Measurements from ENCODE around the gene PPP1R12C. TPM values are rescaled to one million over a fixed set of nuclear protein-coding genes. Genes with fewer than 3 reads are reported as not detected.
"Not testable (repeated sequence)": the region's sequence is repeated elsewhere in the genome, so short reads cannot be mapped to it uniquely, and the experiment has no call there.

Gene PPP1R12C
- total and polyA plus RNA-seq, 2 experiments from 2014 or later: 16.4 to 66.9 TPM

DNA sequence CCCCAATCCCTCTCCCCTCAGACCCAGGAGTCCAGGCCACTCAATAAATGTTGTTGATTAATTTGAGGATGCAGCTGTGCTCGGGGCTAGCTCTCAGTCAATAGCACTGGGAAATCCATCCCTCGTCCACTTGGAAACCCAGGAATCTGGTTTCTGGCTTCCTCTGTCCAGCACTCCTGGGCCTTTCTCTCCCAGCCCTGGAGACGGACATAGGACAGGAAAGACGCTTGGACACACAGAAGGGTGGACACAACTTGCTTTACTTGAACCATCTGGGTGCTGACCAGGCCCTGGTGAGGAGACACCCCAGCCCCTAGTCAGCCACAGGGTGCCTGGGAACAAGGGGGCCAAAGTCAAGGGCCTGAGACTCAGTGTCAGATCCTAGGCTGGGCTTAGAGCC lies 41.0 kb upstream of the PPP1R12C start:
- WGBS, 2 experiments (ENCODE audit: low coverage in 1 of 2, low lambda C conversion rate in 2 of 2, missing lambda C conversion rate in 2 of 2): 50 to 60% methylated on average over 4 of the region's 4 CpGs
- Histone ChIP-seq H3K79me2 (ENCODE audit: insufficient read depth) (no peaks in the 10 kb centered on the region), H3K4me3 (no peak overlapping the region), H3K9me3 (ENCODE audit: low read depth) (no peaks in the 10 kb centered on the region), H3K9ac (no peak overlapping the region), H3K4me2 (ENCODE audit: unreplicated experiment) (no peak overlapping the region), H3K27ac (no peak overlapping the region), H3K36me3 (ENCODE audit: low read depth) (no peaks in the 10 kb centered on the region), H3K27me3 (replicated peaks; ENCODE audit: insufficient read depth) (peaks cover 27% of the 10 kb centered on the region), H3F3A (ENCODE audit: insufficient read depth) (peaks cover 3% of the 10 kb centered on the region; the same call in 1 of the 2 replicates), H3K9me2 (ENCODE audit: insufficient read depth) (no peaks in the 10 kb centered on the region), H2AFZ (no peak overlapping the region), H4K20me1 (ENCODE audit: insufficient read depth) (no peaks in the 10 kb centered on the region), H3K4me1 (ENCODE audit: insufficient read depth) (peaks cover 8% of the 10 kb centered on the region)
- in situ Hi-C loops (cut with MboI): no loop called here
- no peak for DNase-seq
- TF ChIP-seq EZH2 (IDR thresholded peaks at IDR 0.05; ENCODE audit: insufficient read depth, poor library complexity, severe bottlenecking) (no peak), EZH2phosphoT487 (IDR thresholded peaks at IDR 0.05; ENCODE audit: insufficient read depth, low read depth) (no peak)

DNA sequence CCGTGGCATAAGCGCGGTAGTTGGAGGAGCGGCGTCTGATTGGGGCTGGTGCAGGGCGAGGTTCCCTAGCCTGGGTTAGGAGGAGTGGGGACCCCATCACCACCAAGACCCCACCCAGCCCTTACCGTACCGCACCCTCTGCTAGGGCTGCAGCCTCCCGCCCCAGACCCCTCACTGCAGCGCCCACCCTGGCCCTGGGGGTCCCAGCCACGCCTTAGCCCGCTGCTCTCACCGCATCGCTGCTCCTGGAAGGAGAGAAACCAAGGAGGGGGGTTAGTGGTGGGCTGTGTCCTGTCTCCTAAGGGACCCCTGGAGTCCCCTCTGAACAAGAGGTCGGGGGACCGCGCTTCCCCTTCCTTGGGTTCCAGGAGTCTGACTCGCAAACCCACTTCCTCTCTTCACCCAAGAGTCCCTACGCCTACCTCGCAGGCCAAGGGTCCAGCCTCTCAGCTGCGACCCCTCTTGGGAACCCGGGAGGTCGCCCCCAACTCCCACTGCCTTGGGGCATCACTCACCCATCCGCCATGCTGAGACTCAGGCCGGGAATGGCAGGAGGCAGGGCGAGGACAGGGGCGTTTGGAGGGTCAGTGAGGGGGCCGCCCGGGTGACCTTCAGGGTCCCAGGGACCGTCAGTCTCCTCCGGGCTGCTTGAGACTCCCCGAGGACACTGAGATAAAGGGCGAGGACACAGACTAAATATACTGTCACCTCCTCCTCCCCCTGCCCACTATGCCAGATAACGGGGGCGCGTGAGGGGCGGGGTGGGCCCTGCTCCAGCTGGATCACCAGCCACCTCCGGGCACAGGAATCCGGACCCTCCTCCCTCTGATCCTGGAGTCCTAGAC lies 39.8 kb upstream of the PPP1R12C start, which contains the start of gene TNNI3:
TNNI3 (minus strand) TSS at position 669 of the 845 bp plus-strand sequence; CDS start at position 526, 143 bp downstream.
- Histone ChIP-seq H2AFZ (no peak within 1 kb of the TSS), H3K79me2 (ENCODE audit: insufficient read depth) (no peaks in the 10 kb centered on the region), H3K4me1 (ENCODE audit: insufficient read depth) (peaks cover 8% of the 10 kb centered on the region), H3F3A (ENCODE audit: insufficient read depth) (peaks cover 3% of the 10 kb centered on the region; the same call in 1 of the 2 replicates), H3K9ac (no peak within 1 kb of the TSS), H3K4me3 (no peak within 1 kb of the TSS), H3K9me3 (ENCODE audit: low read depth) (no peaks in the 10 kb centered on the region), H3K4me2 (ENCODE audit: unreplicated experiment) (no peak within 1 kb of the TSS), H3K9me2 (ENCODE audit: insufficient read depth) (no peaks in the 10 kb centered on the region), H3K27ac (no peak within 1 kb of the TSS), H3K27me3 (replicated peaks; ENCODE audit: insufficient read depth) (peaks cover 22% of the 10 kb centered on the region), H4K20me1 (ENCODE audit: insufficient read depth) (no peaks in the 10 kb centered on the region), H3K36me3 (ENCODE audit: low read depth) (no peaks in the 10 kb centered on the region)
- 30 to 39% methylated on average over 26 to 31 of the region's 39 CpGs for WGBS, 2 experiments (ENCODE audit: low coverage in 1 of 2, low lambda C conversion rate in 2 of 2, missing lambda C conversion rate in 2 of 2)
- no peak for DNase-seq
- no peak for TF ChIP-seq EZH2phosphoT487 (IDR thresholded peaks at IDR 0.05; ENCODE audit: insufficient read depth, low read depth)
- no peak for TF ChIP-seq EZH2 (IDR thresholded peaks at IDR 0.05; ENCODE audit: insufficient read depth, poor library complexity, severe bottlenecking)
- in situ Hi-C loops (cut with MboI): no loop called here

DNA sequence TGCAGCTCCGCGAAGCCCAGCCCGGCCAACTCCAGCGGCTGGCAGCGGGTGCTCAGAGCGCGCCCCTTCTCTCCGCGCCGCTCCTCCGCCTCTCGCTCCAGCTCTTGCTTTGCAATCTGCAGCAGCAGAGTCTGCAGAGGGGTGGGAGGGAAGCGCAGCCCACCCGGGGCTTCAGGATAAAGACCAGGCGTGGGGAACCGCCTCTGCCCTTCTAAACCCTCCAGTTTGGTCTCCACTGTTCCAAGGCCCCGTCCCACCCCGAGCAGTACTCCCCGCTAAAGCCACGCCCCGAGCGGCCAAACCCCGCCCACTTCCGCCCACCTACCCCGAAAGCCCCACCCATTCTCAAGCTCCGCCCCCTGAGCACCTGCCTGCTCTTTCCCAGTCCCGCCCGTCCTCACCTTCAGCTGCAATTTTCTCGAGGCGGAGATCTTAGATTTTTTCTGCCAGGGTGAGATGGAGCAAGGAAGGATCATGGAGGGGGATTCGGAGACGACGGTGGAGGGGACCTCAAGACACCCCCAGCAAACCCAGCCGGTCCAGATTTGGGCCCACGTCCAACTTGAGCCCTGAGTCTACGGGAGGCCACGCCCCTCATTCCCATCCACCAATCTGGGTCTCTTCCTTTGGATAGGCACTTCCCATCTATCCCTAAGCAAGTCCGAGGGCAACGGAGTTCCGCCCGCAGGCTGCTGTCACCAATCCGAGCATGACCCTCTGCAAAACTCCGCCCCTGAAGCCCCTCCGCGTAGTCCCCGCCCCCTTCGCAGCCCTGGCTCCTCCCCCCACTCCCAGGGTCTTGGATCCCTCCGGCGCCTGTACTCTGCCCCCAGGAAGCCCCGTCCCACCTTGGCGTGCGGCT lies 39.0 kb upstream of the PPP1R12C start:
- peak overlapping the region; percentile 41; the same call in 1 of the 2 replicates for H2AFZ ChIP-seq
- no peaks in the 10 kb centered on the region for H3K9me3 ChIP-seq (ENCODE audit: low read depth)
- H3K36me3 ChIP-seq (ENCODE audit: low read depth): no peaks in the 10 kb centered on the region
- no peak overlapping the region for H3K4me3 ChIP-seq
- TF ChIP-seq EZH2 (IDR thresholded peaks at IDR 0.05; ENCODE audit: insufficient read depth, poor library complexity, severe bottlenecking) (peak; percentile 39), EZH2phosphoT487 (IDR thresholded peaks at IDR 0.05; ENCODE audit: insufficient read depth, low read depth) (no peak)
- DNase-seq: peak; percentile 54
- H3F3A ChIP-seq (ENCODE audit: insufficient read depth): peaks cover 3% of the 10 kb centered on the region; the same call in 1 of the 2 replicates
- no peaks in the 10 kb centered on the region for H3K9me2 ChIP-seq (ENCODE audit: insufficient read depth)
- in situ Hi-C loops (cut with MboI): no loop called here
- no peak overlapping the region for H3K9ac ChIP-seq
- peaks cover 8% of the 10 kb centered on the region for H3K4me1 ChIP-seq (ENCODE audit: insufficient read depth)
- no peaks in the 10 kb centered on the region for H3K79me2 ChIP-seq (ENCODE audit: insufficient read depth)
- H3K27me3 ChIP-seq (replicated peaks; ENCODE audit: insufficient read depth): peaks cover 14% of the 10 kb centered on the region; the same call in 1 of the 2 replicates
- H4K20me1 ChIP-seq (ENCODE audit: insufficient read depth): no peaks in the 10 kb centered on the region
- 5% methylated on average over 35 to 52 of the region's 52 CpGs for WGBS, 2 experiments (ENCODE audit: low coverage in 1 of 2, low lambda C conversion rate in 2 of 2, missing lambda C conversion rate in 2 of 2)
- no peak overlapping the region for H3K4me2 ChIP-seq (ENCODE audit: unreplicated experiment)
- no peak overlapping the region for H3K27ac ChIP-seq

GRCh38 chr19:55155784-55156183 lies 38.3 kb upstream of the PPP1R12C start:
- H3K36me3 ChIP-seq (ENCODE audit: low read depth); in situ Hi-C loops (cut with MboI); H3K4me2 ChIP-seq (ENCODE audit: unreplicated experiment); H3K9me3 ChIP-seq (ENCODE audit: low read depth); H4K20me1 ChIP-seq (ENCODE audit: insufficient read depth); H3K4me3 ChIP-seq; H3K27ac ChIP-seq; H3K9ac ChIP-seq; H3K4me1 ChIP-seq (ENCODE audit: insufficient read depth); H3F3A ChIP-seq (ENCODE audit: insufficient read depth); DNase-seq; H3K9me2 ChIP-seq (ENCODE audit: insufficient read depth); H3K79me2 ChIP-seq (ENCODE audit: insufficient read depth): not testable (repeated sequence)
- 2 to 3% methylated on average over 5 of the region's 5 CpGs for WGBS, 2 experiments (ENCODE audit: low coverage in 1 of 2, low lambda C conversion rate in 2 of 2, missing lambda C conversion rate in 2 of 2)
- Histone ChIP-seq H3K27me3 (replicated peaks; ENCODE audit: insufficient read depth) (peaks cover 12% of the 10 kb centered on the region; the same call in 1 of the 2 replicates), H2AFZ (peak overlapping the region; percentile 41; the same call in 1 of the 2 replicates)

Measured in GM23248 (cell line).